Prostate gland (tissue), 2 donors: ENCODE measurements around the gene PCDHGB3. TPM values are rescaled to one million over a fixed set of nuclear protein-coding genes. Genes with fewer than 3 reads are reported as not detected.
"Not testable (repeated sequence)": the region's sequence is repeated elsewhere in the genome, so short reads cannot be mapped to it uniquely, and the experiment has no call there.

Source experiments
- DNase-seq: peaks from one replicate; pipeline ENCODE4 v3.0.0-alpha.2; 2019; ENCODE audit warnings: low spot score
- H3K27ac ChIP-seq, 2 donors: fragments of 200-600 bp; sonication (generic); 2 replicates each; pipeline ENCODE4 v1.5.1; 2017 to 2019
- H3K27me3 ChIP-seq: fragments of 200-600 bp; sonication (generic); replicated peaks from 2 replicates; pipeline ENCODE4 v1.5.1; 2019; ENCODE audit not compliant: insufficient read depth
- H3K36me3 ChIP-seq, 2 donors: fragments of 200-600 bp; sonication (generic); 1 replicate in 1 of 2; 2 replicates in 1 of 2; pipeline versions ENCODE4 v1.5.1 to v1.8.1; 2017 to 2019
- H3K4me1 ChIP-seq: fragments of 200-600 bp; sonication (generic); replicated peaks from 2 replicates; pipeline ENCODE4 v1.5.1; 2019
- H3K4me3 ChIP-seq, 2 donors: fragments of 200-600 bp; sonication (generic); 2 replicates each; pipeline ENCODE4 v1.5.1; 2017 to 2019
- H3K9me3 ChIP-seq: fragments of 200-600 bp; sonication (generic); 2 replicates; pipeline ENCODE4 v1.5.1; 2017
- CTCF ChIP-seq, 4 experiments: fragments of 200-600 bp in 2 of 4; fragments of 450-650 bp in 2 of 4; sonication (generic) in 2 of 4; IDR thresholded peaks; 1 replicate in 3 of 4; 2 replicates in 1 of 4; pipeline ENCODE4 v1.5.1; 2016 to 2019; ENCODE audit warnings: antibody characterized with exemption in 4 of 4, mild to moderate bottlenecking in 2 of 4, moderate library complexity in 2 of 4
- POLR2A ChIP-seq: fragments of 450-650 bp; IDR thresholded peaks from one replicate; pipeline ENCODE4 v1.6.1; 2016; ENCODE audit warnings: antibody characterized with exemption, mild to moderate bottlenecking
- POLR2AphosphoS5 ChIP-seq: sonication (generic); formaldehyde crosslinking; IDR thresholded peaks from one replicate; pipeline ENCODE4 v1.6.1; 2017; ENCODE audit warnings: antibody characterized with exemption
- WGBS: methylation state at CpG from one replicate; pipeline ENCODE4 v1.1.5; 2018; 5-methylcytosine and 5-hydroxymethylcytosine counted together
- intact Hi-C: fragments of 100-400 bp; cut with DNase I; formaldehyde crosslinking; loops from one replicate; pipeline ENCODE4 v1.14.2; 2022
- total RNA-seq, 2 donors: library from RNA; depleted of rRNA; stranded (reverse); fragments of >200 nt; gene quantifications; one replicate each; pipeline ENCODE4 v1.1.0, GENCODE V29; 2016

Gene PCDHGB3
- total RNA-seq, 2 donors from 2014 or later: 3.1 to 7.7 TPM

GRCh38 chr5:141330299-141331080 is 39.6 kb upstream of the PCDHGB3 start, which contains the start of gene PCDHGA1:
PCDHGA1 (plus strand) TSS chr5:141330514.
- no peaks in the 10 kb centered on the region for H3K9me3 ChIP-seq
- DNase-seq: no peak

GRCh38 chr5:141332571-141332970 is 37.5 kb upstream of the PCDHGB3 start:
- H3K27ac ChIP-seq, DNase-seq, H3K4me1 ChIP-seq, H3K9me3 ChIP-seq, H3K4me3 ChIP-seq, intact Hi-C loops, H3K36me3 ChIP-seq: not testable (repeated sequence)
- H3K27me3 ChIP-seq: peaks cover 11% of the 10 kb centered on the region
- WGBS: 24% methylated on average over 32 of the region's 39 CpGs

More at GRCh38 chr5:141330299-141331080, 39.6 kb upstream of the PCDHGB3 start, which contains the start of gene PCDHGA1:
- intact Hi-C loops: no loop called here
- Histone ChIP-seq H3K27me3 (peaks cover 11% of the 10 kb centered on the region), H3K4me3 (no peak within 1 kb of the TSS), H3K27ac (no peak within 1 kb of the TSS), H3K36me3 (no peaks in the 10 kb centered on the region), H3K4me1 (no peaks in the 10 kb centered on the region)
- no peak for TF ChIP-seq CTCF (IDR thresholded peaks at IDR 0.05)
- TF ChIP-seq POLR2A: no peak
- TF ChIP-seq POLR2AphosphoS5: no peak
- WGBS: 20% methylated on average over 21 of the region's 21 CpGs

- 10% methylated on average over 26 of the region's 27 CpGs for WGBS
- Histone ChIP-seq H3K4me3 (no peak within 1 kb of the TSS), H3K36me3 (no peaks in the 10 kb centered on the region), H3K27ac (no peak within 1 kb of the TSS), H3K9me3 (no peaks in the 10 kb centered on the region), H3K27me3 (peaks cover 6% of the 10 kb centered on the region), H3K4me1 (no peaks in the 10 kb centered on the region)
- TF ChIP-seq POLR2AphosphoS5 (no peak), CTCF (IDR thresholded peaks at IDR 0.05) (peak in 2 of 4 experiments; percentile 5 to 28), POLR2A (no peak)
- no peak for DNase-seq
- intact Hi-C loops: no loop called here
Measured at GRCh38 chr5:141338538-141339306, 31.3 kb upstream of the PCDHGB3 start, which contains the start of gene PCDHGA2. PCDHGA2 (plus strand) TSS chr5:141338760.

GRCh38 chr5:141340781-141341354 is 29.2 kb upstream of the PCDHGB3 start:
- H3K27me3 ChIP-seq, H3K27ac ChIP-seq, DNase-seq, H3K9me3 ChIP-seq, H3K36me3 ChIP-seq, H3K4me1 ChIP-seq, H3K4me3 ChIP-seq, intact Hi-C loops: not testable (repeated sequence)
- WGBS: 48% methylated on average over 35 of the region's 45 CpGs

GRCh38 chr5:141342773-141343172 is 27.3 kb upstream of the PCDHGB3 start:
- 5% methylated on average over 1 of the region's 1 CpG for WGBS
- DNase-seq: no peak
- H3K27ac ChIP-seq: no peak overlapping the region
- H3K4me1 ChIP-seq: no peaks in the 10 kb centered on the region
- no peak for TF ChIP-seq POLR2AphosphoS5
- TF ChIP-seq CTCF (IDR thresholded peaks at IDR 0.05): no peak
- TF ChIP-seq POLR2A: no peak
- no peak overlapping the region for H3K4me3 ChIP-seq
- no peaks in the 10 kb centered on the region for H3K27me3 ChIP-seq
- H3K9me3 ChIP-seq: no peaks in the 10 kb centered on the region
- intact Hi-C loops: no loop called here
- no peaks in the 10 kb centered on the region for H3K36me3 ChIP-seq
